HG03558 (cell line): ENCODE measurements around the gene PTPRT.

ENCODE experiments used
- ATAC-seq: cut with Tn5 transposase; IDR thresholded peaks from one replicate; pipeline ENCODE4 v1.9.1; 2021; ENCODE audit warnings: moderate number of reproducible peaks; ENCODE audit not compliant: unreplicated experiment; ENCODE audit errors: extremely low read depth

The PTPRT gene

DNA sequence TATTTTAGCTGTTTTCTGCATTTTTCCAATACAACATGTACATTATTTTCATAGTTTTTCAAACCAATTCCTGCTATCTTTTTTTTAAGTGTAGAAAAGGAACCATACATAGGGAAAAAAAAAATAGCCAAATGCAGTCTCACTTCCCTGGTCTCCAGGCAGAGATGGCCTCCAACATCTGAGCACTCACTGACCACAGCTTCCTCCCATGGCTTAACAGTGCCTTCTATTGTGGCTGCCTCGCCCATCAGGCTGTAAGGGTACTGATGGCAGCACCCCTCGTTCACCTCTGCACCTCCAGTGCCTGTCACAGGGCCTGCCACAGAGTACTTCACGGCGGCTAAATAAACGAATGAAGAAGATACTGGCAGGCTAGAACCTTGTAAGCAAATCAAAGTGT lies 591.1 kb downstream of the PTPRT start:
- ATAC-seq: no peak

DNA sequence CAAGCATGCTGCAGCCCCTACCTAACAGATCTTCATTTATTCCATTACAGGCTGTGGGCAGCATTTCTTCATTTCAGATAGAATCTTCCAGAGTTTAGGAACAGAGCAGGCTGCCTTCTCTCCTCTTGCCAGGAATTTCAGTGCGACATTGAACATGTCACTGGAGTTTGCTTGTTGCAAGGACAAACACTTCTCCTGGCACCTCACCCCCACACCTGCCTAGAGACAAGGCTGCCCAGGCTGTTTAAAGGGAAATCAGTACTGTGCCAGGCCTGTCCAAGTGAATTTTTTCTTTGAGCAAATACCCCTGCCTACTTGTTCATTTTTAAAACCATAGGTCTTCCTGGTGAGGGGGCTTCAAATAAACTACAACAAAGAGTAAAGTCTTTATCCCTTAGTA lies 594.1 kb downstream of the PTPRT start:
- no peak for ATAC-seq

DNA sequence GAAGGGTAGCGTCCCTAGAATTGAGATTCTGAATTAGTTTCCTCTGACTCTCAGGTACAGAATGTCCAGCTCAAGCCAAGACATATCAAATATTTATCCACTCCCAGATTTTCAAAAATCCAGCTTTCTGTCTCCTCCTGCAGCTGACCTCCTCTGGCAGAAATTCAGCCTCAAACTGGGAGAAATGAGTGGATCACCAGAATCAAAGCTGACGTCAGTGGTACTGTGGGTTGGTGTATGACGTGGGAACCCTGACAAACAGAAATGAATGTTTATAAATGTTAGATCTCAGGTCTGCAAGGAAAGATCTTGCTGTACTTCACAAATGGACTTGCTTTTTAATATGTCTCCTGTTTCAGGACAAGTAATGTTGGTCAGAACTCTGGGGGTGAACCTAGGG lies 595.0 kb downstream of the PTPRT start:
- ATAC-seq: no peak

DNA sequence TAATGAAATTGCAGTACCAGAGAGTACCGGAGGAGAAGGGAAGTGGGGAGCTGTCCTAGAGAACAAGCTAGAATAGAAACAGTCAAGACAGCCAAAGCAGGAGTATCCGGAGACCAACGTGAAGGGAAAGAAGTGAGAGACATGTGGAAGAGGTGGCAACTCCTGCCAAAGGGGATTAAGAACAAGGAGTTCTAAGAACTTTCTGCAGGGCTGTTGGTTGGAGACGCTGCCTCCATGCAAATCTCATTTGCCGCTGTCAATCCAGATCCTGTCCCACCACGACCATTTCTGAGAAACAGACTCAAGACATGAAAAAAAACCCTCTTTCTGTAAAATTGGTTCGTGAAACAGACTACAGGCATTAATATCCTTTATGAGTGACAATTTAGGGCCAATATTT lies 595.7 kb downstream of the PTPRT start:
- ATAC-seq: no peak

DNA sequence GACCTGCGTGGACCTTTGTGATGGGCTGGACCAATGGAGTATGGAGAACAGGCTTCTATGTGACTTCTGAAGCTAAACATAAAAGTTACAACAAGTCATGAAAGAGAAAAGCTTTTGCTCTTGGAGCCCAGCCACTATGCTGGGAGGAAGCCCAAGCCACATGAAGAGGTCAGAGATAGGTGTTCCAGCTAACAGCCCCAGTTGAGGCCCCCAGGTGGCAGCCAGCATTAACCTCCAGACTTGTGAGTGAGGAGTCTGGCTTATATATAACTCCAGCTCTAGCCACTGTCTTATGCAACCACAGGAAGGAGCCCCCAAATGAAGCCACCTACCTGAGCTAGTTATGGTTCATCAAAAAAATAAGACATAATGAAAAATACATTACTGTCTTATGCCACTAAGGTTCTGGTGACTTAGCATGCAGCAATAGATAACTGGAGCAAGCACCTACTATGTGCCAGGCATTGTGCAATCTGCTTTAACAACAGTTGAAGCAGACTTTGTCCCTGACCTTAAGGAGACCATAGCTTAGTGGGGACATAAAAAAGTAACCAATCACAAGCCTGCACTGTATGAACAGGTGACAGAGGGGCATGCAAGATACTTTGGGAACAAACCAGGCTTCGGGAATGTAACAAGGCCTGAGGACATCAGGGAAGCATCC lies 599.6 kb downstream of the PTPRT start:
- no peak for ATAC-seq

DNA sequence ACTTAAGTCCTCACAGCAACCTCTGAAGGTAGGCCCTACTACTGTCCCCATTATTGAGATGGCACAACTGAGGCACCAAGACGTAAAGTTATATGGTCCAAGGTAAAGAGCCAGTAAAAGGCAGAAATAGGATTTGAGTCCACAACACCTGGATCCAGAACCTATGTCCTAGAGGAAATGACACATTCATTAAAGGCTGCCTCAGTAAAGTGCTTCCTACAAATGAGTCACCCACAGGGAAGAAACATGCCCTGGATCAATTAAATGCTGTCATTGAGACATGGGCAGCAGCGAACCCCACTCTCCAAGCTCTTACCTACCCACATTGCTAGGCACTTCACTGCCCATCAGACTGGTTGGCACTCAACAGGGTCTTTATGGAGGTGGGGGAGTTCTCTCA lies 600.9 kb downstream of the PTPRT start:
- no peak for ATAC-seq

DNA sequence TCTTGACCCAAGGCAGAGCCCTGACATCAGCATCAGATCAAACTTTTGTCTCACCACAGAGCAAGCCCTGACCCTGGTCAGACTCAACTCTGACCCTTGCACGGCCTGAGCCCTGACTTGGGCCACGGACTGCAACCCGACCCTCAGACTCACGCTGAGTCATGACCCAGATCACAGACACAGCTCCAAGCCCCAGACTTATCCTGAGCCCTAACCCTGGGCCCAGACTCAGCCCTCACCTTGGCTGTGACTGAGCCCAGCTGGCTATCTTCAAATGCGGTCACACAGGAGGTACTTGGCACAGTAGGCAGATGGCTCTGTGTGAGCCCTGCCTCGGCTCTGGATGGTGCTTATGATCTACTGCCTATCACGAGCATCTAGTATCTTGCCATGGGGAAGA lies 602.3 kb downstream of the PTPRT start:
- ATAC-seq: no peak

DNA sequence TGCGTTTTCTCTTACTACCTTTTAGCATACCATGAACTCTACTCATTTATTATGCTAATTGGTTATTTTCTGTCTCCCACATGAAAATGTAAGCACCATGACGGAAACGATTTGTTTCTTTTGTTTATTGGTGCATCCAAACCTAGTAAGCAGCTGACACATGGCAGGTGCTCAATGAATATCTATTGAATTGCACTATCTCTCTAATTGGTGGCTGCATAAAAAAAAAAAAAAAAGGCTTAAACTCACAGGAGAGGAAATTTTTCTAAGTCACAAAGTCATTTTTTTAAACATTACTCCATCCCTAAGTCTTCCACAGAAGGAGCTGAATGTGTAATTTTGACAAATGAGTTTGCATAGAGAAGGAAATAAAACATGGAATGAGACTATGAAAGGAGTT lies 608.4 kb downstream of the PTPRT start:
- ATAC-seq: no peak

DNA sequence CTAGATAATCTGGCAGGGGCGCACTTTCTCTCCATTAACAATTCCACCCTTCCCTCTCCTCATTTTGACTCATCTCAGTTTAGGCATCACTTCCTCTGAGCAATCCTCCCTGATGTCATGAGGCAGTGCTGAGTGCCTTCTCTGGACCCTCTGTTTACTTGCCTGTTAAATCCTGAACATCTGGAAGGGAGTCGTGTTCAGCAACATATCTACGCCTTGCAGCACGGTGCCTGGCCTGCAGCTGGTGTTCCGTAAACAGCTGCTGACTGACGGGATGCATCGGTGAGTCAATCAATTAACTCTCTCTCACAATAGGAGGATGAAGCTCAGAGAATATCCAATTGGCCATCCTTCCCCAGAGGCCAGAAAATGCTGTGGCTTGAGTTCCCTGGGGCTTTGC lies 613.5 kb downstream of the PTPRT start:
- no peak for ATAC-seq

DNA sequence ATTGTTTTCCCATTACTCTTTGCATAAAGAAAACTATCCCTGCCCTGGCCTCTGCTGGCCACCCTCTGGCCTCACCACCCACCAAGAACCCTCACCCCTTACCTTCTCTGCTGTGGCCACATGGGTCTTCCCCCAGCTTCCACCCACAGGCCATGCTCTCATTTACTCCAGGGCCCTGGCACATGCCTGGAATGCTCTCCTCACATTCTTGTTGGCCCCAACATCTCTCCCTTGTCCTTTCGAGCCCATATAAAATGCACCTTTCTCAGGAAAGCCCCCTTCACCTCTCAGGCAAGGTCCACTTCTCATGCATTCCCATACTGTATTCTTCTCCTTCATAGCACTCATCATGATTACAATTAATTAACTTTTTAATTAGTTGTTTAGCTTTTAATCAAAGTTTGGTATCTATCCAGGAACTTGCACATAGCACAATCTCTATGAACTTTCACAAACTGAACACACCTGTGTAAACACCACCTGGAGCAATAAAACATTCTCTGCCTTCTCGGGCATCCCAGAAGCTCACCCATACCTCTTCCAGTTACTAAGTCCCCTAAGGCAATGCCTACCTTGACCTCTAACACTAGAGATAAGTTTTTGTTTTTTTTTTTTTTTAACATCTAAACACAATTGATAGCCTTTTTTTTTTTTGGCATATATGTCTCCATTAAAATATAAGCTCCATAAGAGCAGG lies 617.2 kb downstream of the PTPRT start:
- ATAC-seq: no peak

DNA sequence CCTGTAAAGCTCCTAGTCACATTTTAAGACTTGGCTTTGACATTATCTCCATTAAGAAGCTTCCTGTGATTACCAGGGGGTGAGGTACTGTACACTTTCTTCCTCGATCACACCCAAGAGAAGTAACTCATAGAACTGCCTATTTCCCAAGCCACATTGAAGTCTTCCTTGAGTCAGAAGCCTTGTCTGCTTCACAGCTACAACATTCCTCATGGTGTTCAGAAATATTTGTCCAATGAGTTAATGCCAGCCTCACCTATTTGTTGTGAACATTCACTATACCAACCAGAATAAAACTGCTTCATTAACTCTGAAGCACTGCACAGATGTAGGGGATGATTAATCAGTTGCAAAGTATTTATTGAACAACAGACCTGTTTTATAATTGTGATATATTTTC lies 622.3 kb downstream of the PTPRT start:
- no peak for ATAC-seq

DNA sequence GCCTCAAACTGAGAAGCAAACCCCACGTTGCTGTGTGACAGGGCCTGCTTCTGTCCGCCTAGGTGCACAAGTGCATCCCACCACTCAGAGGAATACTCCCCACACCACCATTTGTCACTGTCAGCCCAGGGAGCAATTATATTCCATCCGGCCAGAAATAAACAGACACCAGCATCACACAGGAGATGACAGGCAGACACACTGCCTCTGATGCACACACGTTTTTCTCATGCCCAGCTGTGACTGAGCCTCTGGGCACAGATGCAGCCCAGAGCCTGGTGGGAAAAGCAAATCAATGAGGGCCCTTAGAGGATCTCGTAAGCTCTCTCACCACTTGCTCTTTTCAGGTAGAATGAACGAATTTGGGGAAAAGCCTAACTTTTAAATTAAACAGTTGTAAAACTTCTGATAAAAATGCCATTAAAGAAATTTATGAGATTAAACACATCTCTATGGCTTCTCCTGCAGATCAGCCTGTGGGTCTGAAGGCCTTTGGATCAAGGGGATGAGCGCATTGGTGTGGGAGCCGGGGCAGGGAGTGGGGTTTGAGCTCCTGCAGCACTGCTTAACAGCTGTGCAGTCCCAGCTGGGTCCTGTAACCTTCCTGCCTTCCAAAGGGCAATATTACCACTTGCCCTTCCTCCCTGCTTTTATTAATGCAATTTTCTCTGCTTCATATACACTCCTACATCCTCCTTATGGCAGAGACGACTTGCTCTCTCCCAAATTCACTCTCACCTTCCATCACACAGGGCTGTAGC lies 624.3 kb downstream of the PTPRT start:
- ATAC-seq: no peak

DNA sequence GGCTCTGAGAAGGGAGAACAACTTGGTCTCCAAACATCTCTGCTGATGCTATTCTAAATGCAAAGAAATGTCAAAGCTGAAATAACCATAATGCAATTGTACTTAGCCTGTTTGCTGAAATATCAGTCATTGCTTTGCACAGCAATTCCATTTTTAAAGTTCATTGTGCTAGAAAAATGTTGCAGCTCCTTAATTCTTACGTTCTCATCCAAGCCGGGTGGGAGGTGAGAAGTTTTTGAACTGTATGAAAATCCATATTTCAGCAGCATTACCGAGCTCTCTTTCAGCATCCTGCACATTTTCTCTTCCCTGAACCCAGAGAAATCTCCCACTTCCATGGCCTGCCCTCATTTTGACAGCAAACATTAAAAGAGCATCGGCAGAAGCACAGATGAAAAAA lies 630.0 kb downstream of the PTPRT start:
- ATAC-seq: no peak

DNA sequence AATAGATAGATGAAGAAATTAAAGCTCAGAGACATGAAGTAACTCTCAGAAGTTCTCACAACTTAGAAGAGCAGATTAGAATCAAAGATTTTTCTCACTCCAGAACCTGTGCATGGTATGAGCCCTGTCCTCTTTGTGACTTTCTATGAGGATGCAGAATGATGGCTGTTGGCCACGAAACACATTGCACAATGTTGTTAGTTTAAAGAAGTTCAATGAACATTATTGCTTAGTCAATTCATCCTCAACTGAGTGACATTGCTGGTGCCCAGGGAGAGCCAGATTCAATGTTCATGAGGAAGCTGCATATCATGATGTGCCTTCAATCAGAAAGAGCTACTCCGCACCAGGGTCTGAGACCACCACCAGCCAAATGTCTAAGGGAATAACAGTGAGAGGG lies 633.1 kb downstream of the PTPRT start:
- no peak for ATAC-seq

DNA sequence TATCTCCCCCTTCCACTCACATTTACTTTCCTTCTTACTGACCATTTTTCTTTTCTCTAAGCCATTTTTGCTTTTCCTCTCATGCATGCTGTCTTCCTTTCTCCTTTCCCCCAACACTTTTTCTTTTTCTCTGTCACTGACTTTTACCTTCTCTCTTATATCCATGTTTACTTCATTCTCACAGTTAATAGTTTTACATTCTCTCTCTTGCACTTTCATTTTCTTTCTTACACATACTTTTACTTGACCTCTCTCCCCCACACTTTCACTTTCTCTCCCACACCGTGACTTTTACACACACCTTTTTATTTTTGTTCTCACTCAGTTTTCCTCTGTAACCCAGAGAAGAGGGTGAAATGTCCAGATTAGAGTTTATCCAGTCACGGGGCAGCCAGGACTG lies 636.3 kb downstream of the PTPRT start:
- no peak for ATAC-seq

DNA sequence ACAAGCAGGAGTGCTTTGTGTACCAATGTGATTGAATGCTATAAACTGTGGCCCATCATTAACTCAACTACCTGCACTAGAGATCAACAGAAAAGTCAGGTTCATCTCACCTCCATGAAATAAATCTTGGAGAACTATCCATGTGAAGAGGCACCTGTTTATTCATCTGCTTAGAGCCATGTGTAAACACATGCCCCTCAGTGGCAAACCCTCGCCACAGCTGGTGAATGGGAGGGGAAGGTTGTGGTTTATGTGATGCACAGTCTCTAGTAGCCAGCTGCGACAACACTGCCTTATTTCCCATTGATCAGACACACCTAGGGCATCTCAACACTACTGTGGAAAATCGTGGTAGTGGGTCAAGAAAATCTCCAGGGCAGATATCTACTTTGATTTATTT lies 640.2 kb downstream of the PTPRT start:
- ATAC-seq: no peak

DNA sequence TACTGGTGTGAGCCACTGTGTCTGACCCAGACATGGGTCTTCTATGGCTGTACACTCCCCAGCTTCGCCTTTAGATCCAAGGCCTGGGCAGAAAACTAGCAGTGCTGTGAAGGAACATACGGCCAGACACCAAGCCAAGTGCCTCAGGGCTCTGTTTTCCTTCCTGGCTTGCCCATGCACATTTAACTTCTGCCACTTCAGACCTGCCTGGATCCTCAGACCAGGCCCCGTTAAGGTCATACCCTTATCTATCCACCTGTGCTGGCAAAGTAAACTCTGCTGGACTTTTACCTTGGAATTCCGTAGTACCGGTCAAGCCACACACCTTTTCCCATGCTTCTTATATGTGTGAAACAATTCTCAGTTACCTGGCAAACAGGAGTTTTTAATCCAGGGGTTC lies 644.8 kb downstream of the PTPRT start:
- no peak for ATAC-seq

DNA sequence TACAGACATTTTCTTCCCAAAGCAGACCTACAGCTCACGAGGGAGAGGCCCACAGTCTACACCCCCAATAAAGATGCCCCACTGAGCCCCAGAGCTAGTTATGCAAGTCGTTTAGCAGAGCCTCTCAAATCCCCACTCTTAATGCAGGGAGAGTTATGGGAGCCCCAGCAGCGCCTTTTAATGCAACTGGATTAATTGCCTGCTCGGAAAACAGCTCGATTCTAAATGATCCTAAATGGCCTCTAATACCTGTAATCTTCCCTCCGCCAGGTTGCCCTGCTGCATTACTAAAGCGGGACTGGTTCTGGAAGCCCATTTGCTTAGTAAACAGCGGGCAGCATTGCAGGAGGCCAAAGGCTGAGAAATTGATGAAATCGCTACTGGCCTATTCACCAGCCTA lies 656.9 kb downstream of the PTPRT start:
- ATAC-seq: no peak

DNA sequence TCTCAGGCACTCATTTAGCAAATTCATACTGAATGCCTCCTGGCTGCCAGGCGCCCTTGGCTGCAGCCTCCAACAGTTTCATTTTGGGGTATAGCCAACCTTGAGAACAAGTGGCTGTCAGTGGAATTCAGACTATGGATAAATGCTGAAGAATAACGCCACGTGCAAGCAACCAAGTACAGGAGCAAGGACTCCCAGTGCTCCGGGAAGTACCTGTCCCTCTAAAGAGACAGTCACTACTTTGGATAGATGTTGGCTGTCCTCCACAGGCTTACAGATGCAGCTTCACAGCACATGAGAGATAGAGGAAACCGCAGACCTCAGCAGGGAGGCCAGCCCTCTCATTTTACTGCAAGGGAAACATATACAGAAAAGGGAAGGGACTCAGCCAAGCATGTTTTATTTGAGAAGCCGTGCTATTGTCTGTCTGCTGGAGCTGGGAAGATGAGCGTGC lies 658.2 kb downstream of the PTPRT start:
- ATAC-seq: no peak

DNA sequence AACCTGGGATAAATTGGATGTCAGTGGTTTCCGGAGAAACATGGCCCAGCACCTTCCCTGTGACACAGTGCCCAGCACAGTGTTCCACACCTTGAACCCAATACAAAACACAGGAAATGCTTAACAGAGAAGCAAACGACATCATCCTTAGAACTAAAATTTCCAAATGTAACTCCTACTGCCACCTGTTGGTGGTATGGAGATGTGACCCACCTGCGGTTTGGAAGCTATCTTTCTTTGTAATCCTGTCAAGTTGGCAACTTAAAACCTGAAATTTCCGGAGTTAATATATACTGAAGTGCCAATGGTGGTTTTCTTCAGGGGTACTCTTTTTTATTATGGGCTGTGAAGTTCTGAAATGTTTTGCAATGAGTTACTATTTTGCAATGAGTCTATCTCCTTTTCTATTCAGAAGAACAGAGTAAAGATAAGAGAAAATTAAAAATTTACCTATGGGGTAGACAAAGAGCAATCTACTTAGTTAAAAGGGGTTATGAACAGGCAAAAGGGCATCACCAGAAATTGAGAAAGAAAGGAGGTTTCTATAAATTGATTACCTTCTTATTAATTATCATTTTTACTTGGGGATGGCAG lies 658.8 kb downstream of the PTPRT start:
- ATAC-seq: no peak

DNA sequence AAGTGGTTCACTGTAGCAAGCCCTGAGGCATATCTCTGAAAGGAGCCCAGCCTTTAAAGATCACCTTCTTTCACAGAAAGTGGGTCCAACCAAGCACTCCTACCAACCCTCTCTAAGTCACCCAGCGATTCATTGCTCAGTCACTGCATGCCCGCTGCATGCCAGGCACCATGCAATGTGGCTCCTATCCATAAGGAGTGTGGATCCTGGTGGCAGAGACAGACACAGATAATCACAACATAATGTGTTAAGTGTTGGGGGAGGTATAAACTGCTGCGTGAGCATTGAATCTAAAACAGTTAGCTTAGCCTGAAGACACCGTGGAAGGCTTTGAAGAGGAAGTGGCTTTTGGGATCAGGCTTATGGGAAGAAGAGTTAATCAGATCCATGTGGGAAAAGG lies 659.5 kb downstream of the PTPRT start:
- no peak for ATAC-seq
